Heart left ventricle (tissue), 16 donors: ENCODE data around the gene POLR2C. TPM values are rescaled to one million over a fixed set of nuclear protein-coding genes. Genes with fewer than 3 reads are reported as not detected.

Experiments used
- ATAC-seq, 4 donors: fragments of 200-7000 bp; cut with Tn5 transposase; one replicate each; pipeline ENCODE4 v1.9.1; 2020 to 2022; ENCODE audit warnings: moderate library complexity in 4 of 4, mild to moderate bottlenecking in 3 of 4, moderate number of reproducible peaks in 1 of 4
- DNase-seq, 5 donors: peaks; one replicate each; pipeline ENCODE4 v3.0.0-alpha.2; 2020
- H3K27ac ChIP-seq, 12 donors: fragments of 200-600 bp; sonication (generic) in 4 of 12; one replicate each; pipeline versions ENCODE4 v1.5.0 to v1.8.0; 2016 to 2022; ENCODE audit warnings: mild to moderate bottlenecking in 2 of 12
- H3K27me3 ChIP-seq, 9 donors: fragments of 200-600 bp; sonication (generic) in 2 of 9; one replicate each; pipeline versions ENCODE4 v1.5.1 to v1.8.0; 2016 to 2022; ENCODE audit warnings: mild to moderate bottlenecking in 3 of 9
- H3K36me3 ChIP-seq, 9 donors: fragments of 200-600 bp; sonication (generic) in 2 of 9; one replicate each; pipeline versions ENCODE4 v1.5.0 to v1.8.0; 2018 to 2022; ENCODE audit warnings: mild to moderate bottlenecking in 2 of 9
- H3K4me1 ChIP-seq, 12 donors: fragments of 200-600 bp; sonication (generic) in 4 of 12; one replicate each; pipeline versions ENCODE4 v1.5.0 to v1.8.0; 2016 to 2022; ENCODE audit warnings: mild to moderate bottlenecking in 3 of 12
- H3K4me3 ChIP-seq, 12 donors: fragments of 200-600 bp; sonication (generic) in 4 of 12; one replicate each; pipeline versions ENCODE4 v1.5.0 to v1.8.0; 2017 to 2022; ENCODE audit warnings: mild to moderate bottlenecking in 9 of 12, moderate library complexity in 4 of 12
- H3K9me3 ChIP-seq, 12 donors: fragments of 200-600 bp; sonication (generic) in 4 of 12; one replicate each; pipeline versions ENCODE4 v1.5.0 to v1.8.0; 2016 to 2022; ENCODE audit warnings: mild to moderate bottlenecking in 1 of 12
- POLR2A ChIP-seq, 2 donors: fragments of 450-650 bp; IDR thresholded peaks; one replicate each; pipeline ENCODE4 v1.6.1; 2017; ENCODE audit warnings: antibody characterized with exemption in 2 of 2, mild to moderate bottlenecking in 2 of 2, moderate library complexity in 2 of 2
- WGBS, 4 donors: extraction: QIAGEN DNeasy Blood & Tissue Kit in 2 of 4; methylation state at CpG; one replicate each; pipeline versions ENCODE4 v1.1.5 to v1.1.7; 2013 to 2018; 5-methylcytosine and 5-hydroxymethylcytosine counted together
- intact Hi-C, 10 donors: fragments of 100-400 bp; cut with DNase I; formaldehyde crosslinking; loops; one replicate each; pipeline versions ENCODE4 v1.11.1 to v1.14.2; 2022
- polyA plus RNA-seq, 2 donors: library from polyadenylated mRNA; stranded (reverse); fragments of 200-250 nt; gene quantifications; one replicate each; pipeline ENCODE4 v1.2.3, GENCODE V29; 2013
- total RNA-seq, 9 donors: library from RNA; depleted of rRNA in 2 of 9; stranded (reverse); fragments of >200 nt in 2 of 9; fragmentation: NEBNext Ultra II Directional in 3 of 9; extraction: Animal tissue kit (Norgen Biotek cat#: 25700) in 3 of 9; gene quantifications; one replicate each; pipeline versions ENCODE4 v1.1.0 to v1.2.4, GENCODE V29; 2016 to 2023
- TF ChIP-seq, protein P1 (sequence below), 12 donors: fragments of 200-600 bp; sonication (generic) in 4 of 12; IDR thresholded peaks; one replicate each; pipeline versions ENCODE4 v1.5.0 to v1.8.0; 2018 to 2022; ENCODE audit warnings: antibody characterized with exemption in 12 of 12, mild to moderate bottlenecking in 5 of 12
- donor health status: ischemic (EF 13 %, LVEDD 7.1; RV severe dilation, severe dysfunction).
- donor health status: healthy with polysubstance abuse.
- donor health status: DM: no; HTN: yes; CAD: no.
- donor health status: DM: no; HTN: no; CAD: no.
- donor health status: ischemic (EF 25% LVEDD 6.9; RV normal size, moderate dysfunction).
- donor health status: ischemic (EF 25% LVEDD 5.7; RV mildly dilated, moderate dysfunction).
- donor health status: healthy.
- donor health status: DM: yes; HTN: yes; CAD: no.
- donor health status: ischemic (EF 35%, LVEDD 5.7; RV mildly dilated, moderate dysfunction).
- donor health status: nonischemic (EF 11% LVEDD 7.7; RV severe dilation, severe dysfunction).
- donor health status: DM: yes; HTN: yes; CAD: no.
- donor health status: PGD.
- donor health status: ischemic (EF 29% LVEDD 5.4; RV normal size, mild dysfunction).
- donor health status: nonischemic (EF 23%, LVEDD 6.1; RV moderate dilation, normal function).

The POLR2C gene
- total and polyA plus RNA-seq, 11 donors, result 19.9 to 99.8 (median 48.7) TPM

DNA sequence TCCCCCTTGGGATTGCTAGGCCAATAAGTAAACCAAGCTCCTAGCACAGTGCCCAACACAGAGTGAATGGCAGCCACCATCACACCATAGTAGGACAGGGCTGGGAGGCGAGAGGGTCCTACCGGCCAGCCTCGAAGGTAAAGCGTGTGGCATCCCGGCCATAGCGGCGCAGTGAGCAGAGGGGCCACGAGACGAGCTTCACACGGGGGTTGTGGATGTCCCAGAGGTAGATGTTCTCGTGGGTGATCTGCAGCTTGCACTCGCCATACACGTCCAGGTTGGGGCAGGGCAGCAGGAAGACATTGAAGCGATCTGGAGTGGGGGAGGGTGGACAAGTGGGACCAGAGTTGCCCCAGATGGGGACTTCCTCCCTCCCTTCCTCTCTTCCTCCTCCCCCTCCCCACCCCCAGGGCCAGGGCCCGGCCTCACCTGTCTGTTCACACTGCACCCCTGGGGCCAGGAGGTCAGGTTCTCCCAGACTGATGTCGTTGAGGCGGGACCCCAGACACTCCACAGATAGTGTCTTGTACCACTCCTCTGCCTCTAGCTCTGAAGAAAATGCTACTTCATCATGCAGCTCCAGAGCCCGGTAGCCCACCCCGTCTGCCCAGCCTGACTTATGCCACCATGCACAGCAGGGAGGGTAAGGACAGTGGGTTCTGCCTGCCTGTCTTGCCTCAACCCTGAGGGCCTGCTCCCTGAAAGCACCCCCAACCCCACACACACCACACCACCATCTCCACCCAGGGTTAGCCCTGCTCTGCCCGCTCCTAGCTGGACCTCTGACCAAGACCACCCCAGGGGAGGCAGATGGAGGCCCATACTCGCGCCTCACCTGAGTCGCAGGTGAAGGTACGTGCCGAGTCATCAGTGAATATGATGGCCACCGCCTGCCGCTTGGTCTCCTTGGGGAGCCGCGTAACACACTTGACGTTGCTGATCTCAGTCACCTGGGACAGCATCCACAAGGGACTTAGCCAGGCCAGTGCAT lies 12.5 kb downstream of the POLR2C start:
- ATAC-seq, result no peak
- Histone ChIP-seq H3K27ac (no peak overlapping the region), H3K36me3 (peaks cover 0 to 56% (median 48%) of the 10 kb centered on the region in 9 donors), H3K4me3 (no peak overlapping the region), H3K4me1 (peaks cover 2 to 64% (median 38%) of the 10 kb centered on the region in 12 donors), H3K9me3 (no peaks in the 10 kb centered on the region), H3K27me3 (peaks cover 0 to 6% (median 0%) of the 10 kb centered on the region in 9 donors)
- TF ChIP-seq, protein P1, sequence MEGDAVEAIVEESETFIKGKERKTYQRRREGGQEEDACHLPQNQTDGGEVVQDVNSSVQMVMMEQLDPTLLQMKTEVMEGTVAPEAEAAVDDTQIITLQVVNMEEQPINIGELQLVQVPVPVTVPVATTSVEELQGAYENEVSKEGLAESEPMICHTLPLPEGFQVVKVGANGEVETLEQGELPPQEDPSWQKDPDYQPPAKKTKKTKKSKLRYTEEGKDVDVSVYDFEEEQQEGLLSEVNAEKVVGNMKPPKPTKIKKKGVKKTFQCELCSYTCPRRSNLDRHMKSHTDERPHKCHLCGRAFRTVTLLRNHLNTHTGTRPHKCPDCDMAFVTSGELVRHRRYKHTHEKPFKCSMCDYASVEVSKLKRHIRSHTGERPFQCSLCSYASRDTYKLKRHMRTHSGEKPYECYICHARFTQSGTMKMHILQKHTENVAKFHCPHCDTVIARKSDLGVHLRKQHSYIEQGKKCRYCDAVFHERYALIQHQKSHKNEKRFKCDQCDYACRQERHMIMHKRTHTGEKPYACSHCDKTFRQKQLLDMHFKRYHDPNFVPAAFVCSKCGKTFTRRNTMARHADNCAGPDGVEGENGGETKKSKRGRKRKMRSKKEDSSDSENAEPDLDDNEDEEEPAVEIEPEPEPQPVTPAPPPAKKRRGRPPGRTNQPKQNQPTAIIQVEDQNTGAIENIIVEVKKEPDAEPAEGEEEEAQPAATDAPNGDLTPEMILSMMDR (IDR thresholded peaks at IDR 0.05), result no peak
- TF ChIP-seq POLR2A (IDR thresholded peaks at IDR 0.05), result no peak
- DNase-seq, result no peak
- intact Hi-C loops, result loop anchor here in 8 of 10 donors (5.0 kb wide), 2 partner anchors 37 to 42 kb away; no protein-coding TSS in a partner anchor
- WGBS, 4 donors, result 87 to 92% (median 88%) methylated on average over 30 of the region's 30 CpGs

DNA sequence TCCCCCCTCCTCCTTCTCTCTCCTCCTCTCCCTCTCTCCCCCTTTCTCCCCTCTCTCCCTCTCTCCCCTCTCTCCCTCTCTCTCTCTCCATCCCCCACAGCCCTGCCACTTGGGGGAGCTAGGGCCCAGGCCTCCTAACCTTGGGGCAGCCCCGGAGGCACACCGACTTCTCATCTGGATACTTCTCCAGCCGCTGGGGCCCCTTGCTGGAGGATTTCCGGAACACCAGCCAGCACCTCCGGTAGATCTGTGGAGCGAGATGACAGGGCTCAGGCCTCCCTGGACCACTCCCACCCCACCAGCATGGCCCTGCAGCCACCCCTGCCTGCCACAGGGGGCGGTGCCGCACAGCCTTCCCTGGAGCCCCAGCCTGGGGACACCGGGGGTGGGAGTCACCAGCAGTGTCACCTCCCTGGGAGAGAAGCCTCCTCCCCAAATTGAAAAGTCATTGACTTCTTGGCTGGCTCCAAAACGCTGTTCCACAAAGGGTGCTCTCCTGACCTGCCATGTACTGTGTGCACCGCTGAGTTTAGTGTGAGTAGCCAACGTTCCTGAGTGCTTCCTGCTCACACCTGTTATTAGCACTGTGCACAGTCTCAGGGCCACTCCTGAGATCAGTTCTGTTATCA lies 13.3 kb downstream of the POLR2C start:
- Histone ChIP-seq H3K27me3 (peaks cover 0 to 6% (median 0%) of the 10 kb centered on the region in 9 donors), H3K4me3 (no peak overlapping the region), H3K27ac (peak overlapping the region in 1 of 12 donors; percentile 5), H3K4me1 (peaks cover 5 to 64% (median 40%) of the 10 kb centered on the region in 12 donors), H3K36me3 (peaks cover 0 to 47% (median 40%) of the 10 kb centered on the region in 9 donors), H3K9me3 (no peaks in the 10 kb centered on the region)
- intact Hi-C loops, result loop anchor here in 7 of 10 donors (5.0 kb wide), 2 partner anchors 36 to 41 kb away; no protein-coding TSS in a partner anchor
- ATAC-seq (peak in 3 of 4 donors; percentile 32 to 66 (median 46)), DNase-seq (no peak)
- TF ChIP-seq POLR2A (IDR thresholded peaks at IDR 0.05), result no peak
- TF ChIP-seq, protein P1 (IDR thresholded peaks at IDR 0.05), result peak; percentile 18 to 65 (median 54)
- WGBS, 4 donors, result 12 to 28% (median 23%) methylated on average over 7 to 12 of the region's 12 CpGs

DNA sequence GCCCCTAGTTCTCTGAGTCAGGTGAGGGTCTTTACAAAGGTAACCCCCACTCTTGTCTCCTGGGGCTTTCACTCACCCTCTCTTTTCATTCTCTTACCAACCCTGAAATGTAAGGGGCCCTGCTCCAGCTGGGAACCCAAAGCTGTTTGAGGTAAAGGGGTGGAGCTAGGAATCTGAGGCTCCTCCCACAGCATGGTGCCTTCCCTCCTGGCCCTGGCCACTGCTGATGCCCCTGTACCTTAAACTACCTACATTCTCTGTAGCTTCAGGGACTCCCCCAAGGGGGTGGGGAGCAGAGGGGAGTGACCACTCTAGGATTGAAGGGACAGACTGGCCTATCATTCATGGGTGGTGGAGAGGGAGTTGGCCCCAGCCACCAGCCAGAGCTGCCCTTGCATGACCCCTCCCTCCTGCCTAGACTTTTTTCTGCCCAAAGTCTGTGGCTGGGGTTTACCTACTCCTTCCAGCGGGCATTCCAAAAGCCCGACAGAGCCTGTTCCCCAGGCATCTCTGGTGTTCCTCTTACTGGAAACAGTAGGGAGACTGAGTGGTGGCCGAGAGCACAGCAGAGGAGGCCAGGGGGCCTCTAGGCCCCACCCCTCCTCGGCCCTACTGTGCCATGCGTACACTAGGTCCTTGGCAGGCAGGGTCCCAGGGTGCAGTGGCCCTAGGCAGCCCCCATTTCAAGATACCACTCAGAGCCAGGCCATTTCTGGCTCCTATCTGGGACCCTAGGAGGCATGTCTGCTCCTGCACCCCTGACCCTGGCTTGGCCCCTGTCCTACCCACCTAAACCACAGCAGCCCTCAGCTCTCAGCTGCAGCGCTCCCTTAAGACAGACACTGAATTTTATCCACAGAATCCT lies 14.3 kb downstream of the POLR2C start:
- 77 to 93% (median 91%) methylated on average over 6 of the region's 6 CpGs for WGBS, 4 donors
- Histone ChIP-seq H3K27me3 (peaks cover 0 to 6% (median 0%) of the 10 kb centered on the region in 9 donors), H3K36me3 (peaks cover 0 to 39% (median 30%) of the 10 kb centered on the region in 9 donors), H3K4me1 (peaks cover 3 to 57% (median 35%) of the 10 kb centered on the region in 12 donors), H3K4me3 (no peak overlapping the region), H3K27ac (no peak overlapping the region), H3K9me3 (no peaks in the 10 kb centered on the region)
- TF ChIP-seq, protein P1 (IDR thresholded peaks at IDR 0.05), result no peak
- TF ChIP-seq POLR2A (IDR thresholded peaks at IDR 0.05), result no peak
- intact Hi-C loops, result loop anchor here in 7 of 10 donors (5.0 kb wide), 2 partner anchors 36 to 41 kb away; no protein-coding TSS in a partner anchor
- DNase-seq (no peak), ATAC-seq (no peak)
